HG03060 (cell line): Measurements from ENCODE around the gene KLF4.

Source experiments
- ATAC-seq: cut with Tn5 transposase; IDR thresholded peaks from one replicate; pipeline ENCODE4 v1.9.1; 2021; ENCODE audit warnings: low read depth, moderate number of reproducible peaks; ENCODE audit not compliant: unreplicated experiment

KLF4 gene

DNA sequence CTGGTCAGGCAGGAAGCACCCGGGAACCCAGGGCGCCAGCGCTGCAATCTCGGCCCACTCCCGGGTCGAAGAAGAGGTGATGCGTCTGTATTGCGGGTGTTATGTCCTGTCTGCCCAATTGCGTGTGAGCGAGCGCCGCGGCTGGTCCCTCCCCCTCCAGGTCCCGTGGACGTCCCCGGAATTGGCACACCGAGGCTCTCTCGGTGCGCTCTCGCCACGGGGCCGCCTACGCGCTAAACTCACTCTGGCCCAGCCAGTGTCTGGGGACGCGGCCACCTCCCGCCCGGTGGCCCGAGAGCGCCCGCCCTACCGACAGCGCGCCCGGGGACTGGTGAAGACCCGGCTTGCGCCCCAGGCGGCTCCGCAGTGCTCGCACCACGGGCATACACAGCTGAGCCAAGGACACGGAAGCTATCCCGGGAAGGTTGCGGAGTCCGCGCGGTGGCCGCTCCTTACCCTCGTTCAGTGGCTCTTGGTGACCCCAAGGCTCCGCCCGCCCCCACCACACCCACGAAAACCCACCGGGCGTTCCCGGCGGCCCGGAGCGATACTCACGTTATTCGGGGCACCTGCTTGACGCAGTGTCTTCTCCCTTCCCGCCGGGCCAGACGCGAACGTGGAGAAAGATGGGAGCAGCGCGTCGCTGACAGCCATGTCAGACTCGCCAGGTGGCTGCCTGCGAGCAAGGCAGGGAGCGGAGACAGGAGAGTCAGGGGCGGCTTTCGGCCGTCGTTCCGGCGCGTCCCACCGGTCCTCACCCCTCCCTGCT is 1.0 kb downstream of the KLF4 start:
- no peak for ATAC-seq

DNA sequence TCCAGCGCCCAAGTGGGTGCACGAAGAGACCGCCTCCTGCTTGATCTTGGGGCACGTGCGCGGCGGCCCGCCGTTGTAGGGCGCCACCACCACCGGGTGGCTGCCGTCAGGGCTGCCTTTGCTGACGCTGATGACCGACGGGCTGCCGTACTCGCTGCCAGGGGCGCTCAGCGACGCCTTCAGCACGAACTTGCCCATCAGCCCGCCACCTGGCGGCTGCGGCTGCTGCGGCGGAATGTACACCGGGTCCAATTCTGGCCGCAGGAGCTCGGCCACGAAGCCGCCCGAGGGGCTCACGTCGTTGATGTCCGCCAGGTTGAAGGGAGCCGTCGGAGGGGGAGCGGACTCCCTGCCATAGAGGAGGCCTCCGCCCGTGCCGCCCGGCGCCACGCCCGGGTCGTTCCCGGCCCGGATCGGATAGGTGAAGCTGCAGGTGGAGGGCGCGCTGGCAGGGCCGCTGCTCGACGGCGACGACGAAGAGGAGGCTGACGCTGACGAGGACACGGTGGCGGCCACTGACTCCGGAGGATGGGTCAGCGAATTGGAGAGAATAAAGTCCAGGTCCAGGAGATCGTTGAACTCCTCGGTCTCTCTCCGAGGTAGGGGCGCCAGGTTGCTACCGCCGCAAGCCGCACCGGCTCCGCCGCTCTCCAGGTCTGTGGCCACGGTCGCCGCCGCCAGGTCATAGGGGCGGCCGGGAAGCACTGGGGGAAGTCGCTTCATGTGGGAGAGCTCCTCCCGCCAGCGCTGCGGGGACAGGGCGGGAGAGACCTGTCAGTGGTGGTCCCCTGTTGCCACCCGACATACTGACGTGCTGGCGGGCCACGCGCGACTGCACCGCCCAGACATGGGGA is 1.8 kb downstream of the KLF4 start:
- ATAC-seq = no peak

DNA sequence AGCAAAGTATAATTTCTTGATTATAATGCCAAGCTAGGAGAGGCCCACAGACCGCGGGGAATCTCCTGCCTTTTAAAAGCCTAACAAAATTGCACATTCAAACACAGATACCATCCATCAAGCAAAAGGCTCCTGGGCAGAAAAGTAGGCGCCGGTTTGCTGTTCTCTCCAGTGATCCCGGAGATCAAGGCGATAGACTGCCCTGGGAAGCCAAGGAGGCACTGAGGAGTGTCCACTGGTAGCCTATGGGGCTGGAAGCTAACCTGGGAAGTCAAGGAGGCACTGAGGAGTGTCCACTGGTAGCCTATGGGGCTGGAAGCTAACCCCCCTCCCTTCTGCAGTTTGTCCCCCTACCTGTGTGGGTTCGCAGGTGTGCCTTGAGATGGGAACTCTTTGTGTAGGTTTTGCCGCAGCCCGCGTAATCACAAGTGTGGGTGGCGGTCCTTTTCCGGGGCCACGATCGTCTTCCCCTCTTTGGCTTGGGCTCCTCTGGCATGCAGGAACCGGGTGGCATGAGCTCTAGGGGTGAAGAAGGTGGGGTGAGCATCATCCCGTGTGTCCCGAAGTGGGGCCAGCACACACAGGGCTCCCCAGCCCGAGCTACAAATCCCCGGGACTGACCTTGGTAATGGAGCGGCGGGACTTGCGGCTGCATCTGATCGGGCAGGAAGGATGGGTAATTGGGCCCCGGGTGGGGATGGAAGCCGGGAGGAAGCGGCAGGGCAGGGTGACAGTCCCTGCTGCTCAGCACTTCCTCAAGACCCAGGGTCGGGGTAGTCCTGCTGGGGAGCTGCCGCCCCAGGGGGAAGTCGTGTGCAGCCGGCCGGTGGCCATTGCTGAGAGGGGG is 2.7 kb downstream of the KLF4 start:
- no peak for ATAC-seq

DNA sequence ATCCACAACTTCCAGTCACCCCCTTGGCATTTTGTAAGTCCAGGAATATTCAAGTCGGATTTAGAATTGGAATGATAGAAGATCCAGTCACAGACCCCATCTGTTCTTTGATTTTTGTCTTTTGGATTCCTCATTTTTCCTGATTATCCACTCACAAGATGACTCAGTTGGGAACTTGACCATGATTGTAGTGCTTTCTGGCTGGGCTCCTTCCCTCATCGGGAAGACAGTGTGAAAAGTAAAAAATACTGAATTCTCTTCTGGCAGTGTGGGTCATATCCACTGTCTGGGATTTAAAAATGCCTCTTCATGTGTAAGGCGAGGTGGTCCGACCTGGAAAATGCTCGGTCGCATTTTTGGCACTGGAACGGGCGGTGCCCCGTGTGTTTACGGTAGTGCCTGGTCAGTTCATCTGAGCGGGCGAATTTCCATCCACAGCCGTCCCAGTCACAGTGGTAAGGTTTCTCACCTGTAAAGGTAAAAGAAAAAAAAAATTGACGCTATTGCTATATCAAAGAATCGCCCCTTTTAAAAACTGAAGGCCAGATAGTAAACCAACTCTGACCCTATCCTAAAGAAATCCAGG is 4.0 kb downstream of the KLF4 start:
- no peak for ATAC-seq

DNA sequence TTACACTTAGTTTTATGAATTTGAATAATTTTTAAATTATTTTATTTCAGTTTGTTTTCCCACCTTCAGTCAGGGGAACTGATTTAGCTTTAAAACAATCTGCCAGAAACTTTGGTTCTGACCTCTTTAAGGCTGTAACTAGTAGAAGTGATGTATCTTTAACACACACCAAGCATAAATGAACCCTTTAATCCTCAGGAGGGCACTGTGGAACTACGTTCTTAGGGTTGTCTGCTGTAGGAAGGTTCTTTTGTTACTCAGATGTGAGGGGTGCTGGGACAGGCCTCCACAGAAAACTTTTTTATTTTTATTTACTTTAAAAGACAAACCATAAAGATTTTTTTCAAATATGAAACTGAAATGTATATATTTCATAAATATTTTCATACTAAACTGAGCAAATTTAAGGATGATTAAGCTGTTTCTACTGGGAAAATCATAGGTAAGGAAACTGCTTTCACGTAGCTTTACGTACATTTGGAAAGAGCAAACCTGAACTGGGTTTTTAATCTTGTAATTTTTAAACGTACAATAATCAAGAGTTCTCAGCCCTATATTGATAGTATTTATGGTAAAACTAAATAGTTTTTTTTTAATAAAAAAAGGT is 5.3 kb downstream of the KLF4 start:
- ATAC-seq = peak; percentile 55

DNA sequence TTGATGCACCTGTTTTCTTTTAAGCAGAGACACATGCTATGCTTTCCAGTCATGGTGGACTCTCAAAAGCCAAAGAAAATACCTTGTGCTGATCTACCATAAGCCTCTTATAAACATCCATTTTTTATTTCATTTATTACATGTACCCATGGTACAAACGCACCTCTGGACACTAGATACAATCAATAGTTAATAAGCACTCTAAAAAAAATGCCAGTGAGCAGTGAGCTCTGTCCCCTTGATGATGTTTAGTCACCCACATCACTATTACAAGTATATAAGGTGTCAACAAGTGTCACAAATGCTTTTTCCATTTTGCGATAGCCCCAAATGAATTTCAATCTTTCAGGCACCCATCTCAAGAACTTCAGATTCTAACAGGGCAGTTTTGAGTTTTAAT is 5.9 kb downstream of the KLF4 start:
- no peak for ATAC-seq

DNA sequence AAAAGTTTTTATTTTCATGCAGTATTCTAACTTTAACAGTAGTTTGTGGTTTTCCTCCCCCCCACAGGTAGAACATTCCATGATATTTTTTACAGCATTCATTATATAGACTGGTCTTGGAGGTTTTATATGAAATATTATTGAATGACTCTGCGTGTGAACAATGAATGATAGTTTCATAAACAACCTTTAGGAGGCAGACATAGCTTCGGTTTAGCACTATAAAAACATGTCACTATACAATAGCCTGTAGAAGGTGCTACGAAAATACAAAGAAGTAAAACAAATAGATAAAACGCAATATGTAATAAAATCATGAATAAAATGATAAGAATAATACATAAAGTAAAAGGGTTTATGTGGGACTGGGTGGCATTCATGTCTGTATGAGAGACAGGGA is 8.5 kb downstream of the KLF4 start:
- ATAC-seq = no peak

DNA sequence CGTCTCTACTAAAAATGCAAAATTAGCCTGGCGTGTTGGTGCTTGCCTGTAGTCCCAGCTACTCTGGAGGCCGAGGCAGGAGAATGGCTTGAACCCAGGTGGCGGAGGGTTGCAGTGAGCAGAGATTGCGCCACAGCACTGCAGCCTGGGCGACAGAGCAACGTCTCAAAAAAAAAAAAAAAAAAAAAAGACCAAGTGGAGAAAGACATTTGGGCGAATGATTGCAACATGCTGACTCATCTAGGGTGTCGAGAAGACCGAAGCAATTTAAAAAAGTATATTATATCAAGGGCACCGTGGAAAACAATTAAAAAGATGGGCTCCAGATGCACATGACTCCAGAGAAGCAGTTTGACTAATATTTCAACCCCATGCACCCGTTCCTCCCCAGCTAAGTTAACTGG is 9.2 kb downstream of the KLF4 start:
- ATAC-seq = no peak

DNA sequence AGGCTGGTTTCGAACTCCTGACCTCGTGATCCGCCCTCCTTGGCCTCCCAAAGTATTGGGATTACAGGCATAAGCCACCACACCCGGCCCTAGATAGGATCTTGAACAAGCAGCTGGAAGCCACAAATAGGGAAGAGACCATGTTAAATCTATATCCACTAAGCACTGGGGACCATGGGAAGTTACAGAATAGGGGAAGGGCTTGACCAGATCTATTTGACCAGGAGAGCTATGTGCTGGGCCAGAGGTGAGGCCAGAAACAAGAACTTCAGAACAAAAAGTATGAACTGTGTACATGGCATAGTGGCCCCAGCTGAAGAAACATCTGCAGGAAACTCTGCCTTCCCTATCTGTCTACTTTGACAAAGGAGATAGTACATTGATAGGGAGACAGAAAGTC is 10.8 kb downstream of the KLF4 start:
- no peak for ATAC-seq

DNA sequence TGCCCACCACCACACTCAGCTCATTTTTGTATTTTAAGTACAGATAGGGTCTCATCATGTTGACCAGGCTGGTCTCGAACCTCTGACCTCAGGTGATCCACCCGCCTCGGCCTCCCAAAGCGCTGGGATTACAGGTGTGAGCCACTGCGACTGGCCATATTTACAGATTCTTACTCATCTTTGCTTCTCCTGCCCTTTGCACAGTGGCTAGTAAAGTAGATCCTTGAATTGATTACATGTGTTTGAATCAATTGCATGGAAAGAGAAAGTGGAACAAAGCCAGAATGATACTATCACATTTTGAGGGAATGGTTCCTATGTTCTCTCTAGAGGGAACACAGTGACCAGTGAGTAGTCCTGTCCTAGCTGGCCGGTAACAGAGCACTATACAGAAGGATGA is 15.4 kb downstream of the KLF4 start:
- ATAC-seq = no peak

DNA sequence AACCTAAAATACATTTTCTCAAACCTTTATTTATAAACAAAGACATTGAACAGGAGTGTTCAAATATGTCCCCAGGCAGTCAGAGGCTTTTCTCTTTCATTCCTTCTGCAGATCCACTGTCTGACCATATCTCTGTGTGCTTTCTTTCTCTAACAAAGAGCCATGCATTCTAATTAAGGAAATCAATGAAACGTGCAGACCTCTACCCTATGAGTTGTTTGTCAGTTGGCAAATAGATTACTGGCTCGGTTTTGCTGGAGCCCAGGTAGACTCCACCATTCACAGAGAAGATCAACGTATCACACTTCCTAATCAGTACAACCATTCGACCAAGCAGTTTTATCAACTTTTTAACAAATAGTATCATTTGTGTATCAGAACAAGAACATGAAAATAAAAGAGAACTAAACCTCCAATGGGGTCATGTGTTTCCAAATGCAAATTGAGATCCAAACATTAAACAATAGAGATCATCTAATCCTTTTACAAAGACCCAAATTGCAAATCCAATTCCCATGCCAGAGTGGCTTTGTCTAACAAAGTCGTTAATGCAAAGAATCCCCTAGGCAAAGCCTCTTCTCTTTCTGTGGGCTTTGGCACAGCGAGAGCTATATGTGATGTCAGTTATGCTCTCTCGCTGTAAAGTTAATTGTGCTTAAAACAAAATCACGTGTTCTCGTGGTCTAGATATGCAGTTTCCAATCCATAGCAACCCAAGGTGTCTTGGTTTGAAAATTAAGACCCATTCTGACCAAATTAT is 16.8 kb downstream of the KLF4 start:
- ATAC-seq = no peak

DNA sequence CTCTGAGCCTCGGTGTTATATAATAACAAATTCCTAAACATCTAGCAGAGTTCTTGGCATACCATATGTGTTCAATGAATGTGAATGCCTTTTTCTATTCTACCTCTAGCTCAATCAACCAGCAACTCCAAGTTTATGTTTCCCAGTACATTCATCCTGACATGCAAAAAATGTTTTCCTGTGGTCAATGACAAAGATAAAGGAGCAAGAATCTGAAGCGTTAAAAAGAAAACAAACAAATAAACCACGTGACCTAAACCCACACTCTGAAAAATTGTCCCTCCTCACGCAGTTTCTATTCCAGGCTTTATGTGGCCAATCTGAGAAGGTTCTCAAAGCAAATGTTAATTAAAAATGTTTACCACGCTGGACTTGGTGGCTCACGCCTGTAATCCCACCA is 18.0 kb downstream of the KLF4 start:
- no peak for ATAC-seq

DNA sequence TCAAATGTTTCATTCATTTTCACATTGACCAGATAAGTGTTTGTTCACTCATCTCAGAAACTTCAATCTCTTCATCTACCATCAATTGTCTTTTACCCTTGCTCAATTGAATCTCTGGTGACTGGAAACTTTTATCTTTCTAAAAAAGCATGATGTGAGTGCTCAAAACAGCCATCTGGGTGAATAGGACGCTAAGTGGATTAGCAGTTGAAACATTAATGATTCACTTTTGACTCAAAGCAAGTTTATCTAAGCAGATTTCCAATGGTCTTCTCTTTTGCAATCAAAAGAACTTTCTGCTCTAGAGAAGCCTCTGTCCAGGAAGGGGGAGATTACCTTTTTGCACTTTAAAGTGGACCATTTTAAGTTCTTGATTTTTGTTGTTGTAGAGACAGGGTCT is 22.2 kb downstream of the KLF4 start:
- no peak for ATAC-seq

DNA sequence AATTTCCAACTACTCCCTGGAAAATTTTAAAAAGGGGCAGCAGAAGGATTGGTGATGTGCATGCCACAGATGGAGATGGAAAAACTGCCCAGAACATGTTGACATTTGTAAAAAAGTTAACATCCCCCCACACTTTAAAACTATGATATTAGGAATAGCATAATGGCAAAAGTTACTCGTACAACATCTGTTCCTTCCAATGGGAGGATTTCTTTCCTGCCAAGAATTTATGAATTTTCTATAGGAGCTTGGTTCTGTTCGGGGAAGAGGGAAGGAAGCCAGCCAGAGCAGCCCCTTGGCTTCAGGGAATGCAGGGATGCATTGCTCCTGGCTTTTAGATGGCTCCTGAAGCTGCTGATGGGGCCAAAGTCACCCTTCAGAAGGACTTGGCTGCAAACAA is 22.7 kb downstream of the KLF4 start:
- no peak for ATAC-seq

DNA sequence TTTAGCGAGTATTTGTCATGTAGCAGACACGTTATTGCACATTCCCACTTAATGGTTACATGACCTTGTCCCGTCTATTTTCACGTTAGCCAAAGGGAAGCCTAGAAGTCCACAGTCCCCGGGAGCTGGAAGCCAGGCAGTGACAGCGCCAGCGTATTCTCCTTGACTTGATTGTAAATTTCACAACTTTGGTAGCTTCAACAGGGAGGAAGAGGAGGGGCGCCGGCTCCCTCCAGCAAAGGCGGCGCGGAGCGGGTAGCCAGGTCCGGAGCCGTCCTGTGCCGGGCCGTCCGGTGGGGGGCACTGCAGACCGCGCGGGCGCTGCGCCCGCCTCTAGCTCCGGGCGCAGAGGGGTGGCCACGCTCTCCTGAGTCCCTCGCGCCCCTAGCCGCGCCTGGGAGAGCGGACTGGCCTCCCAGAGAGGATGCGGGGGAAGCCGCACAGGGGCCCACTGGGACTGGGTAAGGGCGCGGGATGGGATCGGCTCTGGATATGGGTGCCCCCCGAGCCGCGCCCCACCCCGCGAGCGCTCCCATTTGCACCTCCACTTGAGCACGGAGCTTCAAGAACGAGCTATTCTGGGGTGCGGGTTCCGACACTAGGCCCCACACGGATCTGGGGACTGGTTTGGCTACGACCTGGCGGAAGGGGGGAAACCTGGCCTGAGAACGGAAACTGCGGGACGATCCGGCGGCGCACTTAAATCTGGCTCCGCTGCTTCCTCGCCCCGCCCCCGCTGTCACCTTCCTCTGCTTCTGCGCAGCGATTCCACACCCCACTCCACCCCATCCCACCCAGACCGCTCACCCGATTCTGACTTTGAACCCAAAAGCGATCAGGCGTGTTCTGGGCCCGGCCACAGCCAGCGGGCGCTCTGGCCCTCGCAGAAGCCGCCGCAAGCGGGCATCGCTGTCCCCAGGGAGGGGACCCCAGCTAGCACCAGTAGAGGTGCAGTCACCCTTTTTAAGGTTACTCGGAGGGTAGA is 23.8 kb downstream of the KLF4 start:
- no peak for ATAC-seq

DNA sequence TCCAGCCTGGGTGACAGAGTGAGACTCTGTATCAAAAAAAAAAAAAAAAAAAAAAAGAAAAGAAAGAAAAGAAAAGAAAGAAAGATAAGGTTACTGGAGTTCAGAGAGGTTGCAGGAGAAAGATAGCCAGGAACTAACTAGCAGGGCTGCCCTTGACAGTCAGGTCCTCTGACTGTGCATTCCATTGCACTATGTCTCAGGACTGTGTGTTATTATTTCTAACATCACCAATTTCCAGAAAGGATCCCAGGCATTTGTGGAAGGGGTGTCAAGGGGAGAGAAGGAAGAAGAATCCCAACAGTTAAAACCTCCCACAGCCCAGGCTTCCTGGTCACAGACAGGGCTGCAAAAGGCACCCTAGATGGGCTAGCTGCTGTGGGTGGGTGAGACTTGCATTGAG is 25.1 kb downstream of the KLF4 start:
- ATAC-seq = no peak

DNA sequence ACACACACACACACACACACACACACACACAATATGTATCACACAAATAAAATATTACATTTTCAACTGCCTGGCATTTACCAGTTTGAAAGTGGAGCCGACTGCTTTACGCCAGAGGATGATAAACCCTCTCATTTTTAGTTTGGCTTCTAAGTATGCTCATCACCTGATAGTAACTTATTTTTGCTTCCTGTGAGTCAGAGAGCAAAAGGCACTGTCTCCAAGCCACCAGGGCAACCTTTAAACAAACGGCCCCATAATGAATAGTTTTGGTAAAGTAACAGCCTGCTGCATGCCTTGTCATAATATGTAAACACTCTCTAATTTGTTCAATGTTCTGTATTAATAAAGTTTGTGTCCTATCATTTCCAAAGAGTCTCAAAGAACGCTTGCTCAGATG is 26.9 kb downstream of the KLF4 start:
- no peak for ATAC-seq
